K562 (cell line): ENCODE data around the gene PCCB. TPM values are rescaled to one million over a fixed set of nuclear protein-coding genes. Genes with fewer than 3 reads are reported as not detected.

Experiments used
- ATAC-seq: fragments of 200-7000 bp; cut with Tn5 transposase; 3 replicates; pipeline ENCODE4 v1.9.1; 2020; ENCODE audit warnings: moderate library complexity
- BruUV-seq: library from RNA; stranded (reverse); fragments of 400-500 nt; replicated peaks from 2 replicates; lab custom pipeline; 2021; lab: Mats Ljungman, UMichigan
- CTCF ChIA-PET: fragments of 300-600 bp; formaldehyde crosslinking; extraction: SDS; loops from one replicate; lab custom pipeline; 2021; ENCODE audit warnings: low intra/inter-chr PET ratio; lab: Yijun Ruan, JAX
- POLR2A ChIA-PET: fragments of 300-600, 350-650 bp; sonication (Branson Sonifier 250); formaldehyde crosslinking; extraction: SDS; loops from one replicate; lab custom pipeline; 2021; ENCODE audit warnings: antibody characterized with exemption, inconsistent platforms; lab: Yijun Ruan, JAX
- DNase-seq, 4 experiments: peaks; one replicate each; pipeline versions ENCODE4 v3.0.0 to v3.0.0-alpha.2; 2011 to 2018; ENCODE audit warnings: low spot score in 3 of 4, mixed read lengths in 3 of 4; ENCODE audit errors: extremely low read depth in 1 of 4
- FAIRE-seq: peaks from 2 replicates; lab custom pipeline; 2011; peaks lifted over from hg19 to GRCh38; lab: Jason Lieb, UNC
- H2AFZ ChIP-seq: 2 replicates; pipeline ENCODE4 v1.6.0; 2011; ENCODE audit warnings: low read depth, low read length, control low read depth, inconsistent platforms
- H3K27ac ChIP-seq: fragments of 200-600 bp; 3 replicates; pipeline ENCODE4 v1.8.0; 2011; ENCODE audit warnings: low read depth, mild to moderate bottlenecking, control low read depth, inconsistent platforms, low read length, moderate library complexity, mixed read lengths; ENCODE audit errors: extremely low read depth
- H3K27me3 ChIP-seq, 2 experiments: fragments of 300-600 bp in 1 of 2; 2 replicates in 1 of 2; 3 replicates in 1 of 2; pipeline versions ENCODE4 v1.6.0 to v1.8.0; 2011; ENCODE audit warnings: inconsistent platforms in 2 of 2, low read length in 2 of 2, mild to moderate bottlenecking in 1 of 2, mixed read lengths in 1 of 2, moderate library complexity in 1 of 2; ENCODE audit not compliant: control insufficient read depth in 2 of 2, insufficient read depth in 2 of 2
- H3K36me3 ChIP-seq: fragments of 300-600 bp; 3 replicates; pipeline ENCODE4 v1.8.0; 2011; ENCODE audit warnings: mild to moderate bottlenecking, low read length, inconsistent platforms; ENCODE audit not compliant: control insufficient read depth, insufficient read depth
- H3K4me1 ChIP-seq, 2 experiments: fragments of 200-600 bp in 1 of 2; replicated peaks in 1 of 2; 2 replicates in 1 of 2; 3 replicates in 1 of 2; pipeline versions ENCODE4 v1.5.1 to v1.8.0; 2011; ENCODE audit warnings: inconsistent platforms in 2 of 2, low read length in 2 of 2, mild to moderate bottlenecking in 1 of 2, mixed read lengths in 1 of 2, moderate library complexity in 1 of 2; ENCODE audit not compliant: control insufficient read depth in 2 of 2, insufficient read depth in 2 of 2
- H3K4me2 ChIP-seq: 2 replicates; pipeline ENCODE4 v1.6.1; 2011; ENCODE audit warnings: low read length, control low read depth, inconsistent platforms, mixed read lengths; ENCODE audit not compliant: insufficient read depth
- H3K4me3 ChIP-seq: fragments of 200-600 bp; sonication (generic), shearing (Covaris generic); 2 replicates; pipeline ENCODE4 v1.5.1; 2016; ENCODE audit warnings: control low read depth, inconsistent platforms
- H3K79me2 ChIP-seq: fragments of 200-600 bp; 3 replicates; pipeline ENCODE4 v1.8.0; 2011; ENCODE audit warnings: low read length, inconsistent platforms; ENCODE audit not compliant: control insufficient read depth, insufficient read depth
- H3K9ac ChIP-seq, 2 experiments: 2 replicates each; pipeline versions ENCODE4 v1.6.0 to v1.6.1; 2011; ENCODE audit warnings: low read depth in 2 of 2, low read length in 2 of 2, control low read depth in 1 of 2, inconsistent platforms in 1 of 2, mild to moderate bottlenecking in 1 of 2, mixed read lengths in 1 of 2; ENCODE audit not compliant: insufficient read depth in 1 of 2
- H3K9me1 ChIP-seq: one replicate; pipeline ENCODE4 v1.6.0; 2011; ENCODE audit warnings: inconsistent platforms, mild to moderate bottlenecking, low read length, moderate library complexity; ENCODE audit not compliant: control insufficient read depth, insufficient read depth
- H3K9me3 ChIP-seq: replicated peaks from 2 replicates; pipeline ENCODE4 v1.5.1; 2011; ENCODE audit warnings: low read depth, low read length, inconsistent platforms; ENCODE audit not compliant: control insufficient read depth, insufficient read depth
- H4K20me1 ChIP-seq: replicated peaks from 2 replicates; pipeline ENCODE4 v1.6.1; 2011; ENCODE audit warnings: low read length, inconsistent platforms, mixed read lengths; ENCODE audit not compliant: control insufficient read depth, insufficient read depth
- BDP1 ChIP-seq: IDR thresholded peaks from 3 replicates; pipeline ENCODE4 v1.6.1; 2011; ENCODE audit not compliant: insufficient read length, insufficient read depth
- CBFB ChIP-seq: sonication (generic); formaldehyde crosslinking; IDR thresholded peaks from 2 replicates; pipeline ENCODE4 v1.4.0; 2020; ENCODE audit warnings: mild to moderate bottlenecking, missing genetic modification reagents
- CBX3 ChIP-seq, 2 experiments: IDR thresholded peaks; 1 replicate in 1 of 2; 2 replicates in 1 of 2; pipeline ENCODE4 v1.6.1; 2012; ENCODE audit warnings: inconsistent platforms in 2 of 2, low read length in 2 of 2, borderline replicate concordance in 1 of 2, control low read depth in 1 of 2
- E2F3 ChIP-seq: fragments of 250-450 bp; sonication (Bioruptor Pico); IDR thresholded peaks from 2 replicates; pipeline ENCODE4 v1.4.0; 2020; ENCODE audit warnings: mild to moderate bottlenecking
- GTF2F1 ChIP-seq: IDR thresholded peaks from 2 replicates; pipeline ENCODE4 v1.6.1; 2011; ENCODE audit warnings: low read depth, low read length, improper control_type of control experiment
- MTA2 ChIP-seq: fragments of 450-650 bp; IDR thresholded peaks from 2 replicates; pipeline ENCODE4 v1.6.1; 2016; ENCODE audit warnings: low read depth
- MXI1 ChIP-seq: IDR thresholded peaks from 2 replicates; pipeline ENCODE4 v1.6.1; 2011; ENCODE audit warnings: low read depth, mild to moderate bottlenecking, improper control_type of control experiment, low read length
- PTBP1 ChIP-seq: fragments of 200-400 bp; formaldehyde crosslinking; IDR thresholded peaks from 2 replicates; pipeline ENCODE4 v1.6.1; 2017; ENCODE audit warnings: low read depth, low read length
- RBM25 ChIP-seq: fragments of 200-400 bp; formaldehyde crosslinking; IDR thresholded peaks from 2 replicates; pipeline ENCODE4 v1.6.1; 2018; ENCODE audit warnings: low read length, low read depth, moderate library complexity; ENCODE audit not compliant: severe bottlenecking
- SIRT6 ChIP-seq: IDR thresholded peaks from one replicate; pipeline ENCODE4 v1.6.1; 2012; ENCODE audit warnings: low read depth, mild to moderate bottlenecking, control low read depth, inconsistent platforms, low read length, moderate library complexity
- SP2 ChIP-seq: IDR thresholded peaks from 2 replicates; pipeline ENCODE4 v1.6.1; 2011; ENCODE audit warnings: mild to moderate bottlenecking, low read depth, low read length, moderate library complexity; ENCODE audit not compliant: poor library complexity, severe bottlenecking; ENCODE audit errors: extremely low read depth
- SPI1 ChIP-seq: IDR thresholded peaks from 2 replicates; pipeline ENCODE4 v1.6.1; 2011; ENCODE audit warnings: low read depth, low read length, control low read depth, borderline replicate concordance
- STAT5B ChIP-seq: fragments of 250-450 bp; sonication (Bioruptor Pico); IDR thresholded peaks from 2 replicates; pipeline ENCODE4 v1.8.0; 2021; ENCODE audit warnings: mild to moderate bottlenecking, inconsistent platforms
- YY1 ChIP-seq, 3 experiments: IDR thresholded peaks; 2 replicates each; pipeline ENCODE4 v1.6.1; 2011; ENCODE audit warnings: low read length in 2 of 3, mild to moderate bottlenecking in 2 of 3, moderate library complexity in 2 of 3, borderline replicate concordance in 1 of 3, control low read depth in 1 of 3, low read depth in 1 of 3; ENCODE audit not compliant: insufficient read depth in 3 of 3, insufficient replicate concordance in 2 of 3, control insufficient read depth in 1 of 3, insufficient read length in 1 of 3; ENCODE audit errors: extremely low read depth in 1 of 3
- ZNF354B ChIP-seq: fragments of 250-450 bp; sonication (Bioruptor Pico); IDR thresholded peaks from 2 replicates; pipeline ENCODE4 v1.4.0; 2020
- WGBS: fragments of 100-300 bp; shearing (Covaris generic); methylation state at CpG from one replicate; pipeline ENCODE4 v1.1.6; 2016; ENCODE audit warnings: low coverage, mixed read lengths; ENCODE audit not compliant: insufficient coverage; ENCODE audit errors: missing lambda C conversion rate; 5-methylcytosine and 5-hydroxymethylcytosine counted together
- in situ Hi-C: fragments of 300-500 bp; cut with MboI; formaldehyde crosslinking; loops from 4 replicates; pipeline ENCODE4 v1.15.0; 2018; ENCODE audit warnings: inconsistent platforms, mixed read lengths
- intact Hi-C: fragments of 100-400 bp; cut with micrococcal nuclease; formaldehyde crosslinking; loops from 2 replicates; pipeline ENCODE4 v1.14.2; 2022
- polyA plus RNA-seq, 8 experiments: library from polyadenylated mRNA; depleted of rRNA in 4 of 8; stranded (reverse) in 5 of 8; unstranded in 3 of 8; fragments of >200 nt; fragmentation: Nextera tagmentation in 2 of 8; fragmentation: Illumina TruSeq in 1 of 8; extraction: Ambion mirVana in 2 of 8; extraction: Trizol in 1 of 8; gene quantifications; 2 replicates each; pipeline versions ENCODE4 v1.2.1 to v1.2.3, GENCODE V29; 2011 to 2014; ENCODE audit warnings: inconsistent platforms in 1 of 8, missing spikeins in 1 of 8
- total RNA-seq, 7 experiments: library from RNA; depleted of rRNA in 6 of 7; stranded (reverse); fragments of >200 nt in 6 of 7; fragmentation: Illumina TruSeq in 2 of 7; extraction: Trizol in 2 of 7; gene quantifications; 2 replicates each; pipeline versions ENCODE4 v1.2.1 to v1.2.3, GENCODE V29; 2011 to 2021; ENCODE audit warnings: low replicate concordance in 1 of 7
- TF ChIP-seq, protein P1 (sequence below): fragments of 250-450 bp; sonication (Bioruptor Pico); IDR thresholded peaks from 2 replicates; pipeline ENCODE4 v1.5.1; 2021; ENCODE audit warnings: mild to moderate bottlenecking
- TF ChIP-seq, protein P2 (sequence below): fragments of 450-650 bp; formaldehyde crosslinking; IDR thresholded peaks from 2 replicates; pipeline ENCODE4 v1.4.0; 2020; ENCODE audit warnings: mild to moderate bottlenecking, mixed read lengths

The PCCB gene
- total and polyA plus RNA-seq, 9 of the 15 experiments (the other 6 are each of a cell fraction or from before 2014, with no cell fraction given), result 69.5 to 173 (median 92.8) TPM

DNA sequence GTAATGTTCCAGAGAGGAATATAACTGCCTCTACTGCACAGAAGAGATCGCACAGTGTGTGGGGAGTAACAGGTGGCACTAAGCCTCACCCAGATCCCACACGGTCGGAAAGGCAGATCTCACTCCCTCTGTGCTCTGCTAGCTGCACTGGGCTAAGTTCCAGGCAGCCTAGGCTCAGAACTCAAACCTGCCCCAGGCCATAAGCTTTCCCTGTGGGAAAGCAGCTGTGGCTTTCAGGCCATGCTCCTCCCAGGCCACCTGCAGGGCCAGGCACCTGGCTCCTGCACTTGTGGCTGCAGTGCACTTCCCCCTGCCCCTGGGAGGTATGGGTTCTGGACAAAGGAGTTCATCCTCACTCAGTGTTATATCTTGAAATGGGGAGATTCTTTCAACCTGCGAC, 27.5 kb downstream of the PCCB start:
- no peaks in the 10 kb centered on the region for H3K9me1 ChIP-seq
- WGBS, result 66% methylated on average over 4 of the region's 4 CpGs
- peaks cover 76% of the 10 kb centered on the region for H3K79me2 ChIP-seq
- H3K9me3 ChIP-seq, result peaks cover 4% of the 10 kb centered on the region
- BruUV-seq, result no TSS peak
- CTCF ChIA-PET, result no interaction called here
- FAIRE-seq, result no peak
- no peak overlapping the region for H3K4me3 ChIP-seq
- peaks cover 3 to 7% of the 10 kb centered on the region in 2 experiments; a peak in 2 of 5 replicates for H3K4me1 ChIP-seq
- H3K4me2 ChIP-seq, result no peak overlapping the region
- in situ Hi-C loops (no loop called here), intact Hi-C loops (no loop called here)
- no peak for DNase-seq
- no peaks in the 10 kb centered on the region for H4K20me1 ChIP-seq
- peak; percentile 54 for ATAC-seq
- H3K27ac ChIP-seq, result no peak overlapping the region
- H3K27me3 ChIP-seq, result no peaks in the 10 kb centered on the region
- TF ChIP-seq CBFB (CRISPR knock-in tag) (no peak), SP2 (no peak), YY1 (IDR thresholded peaks at IDR 0.05; ENCODE audit: borderline replicate concordance in 1 of 3, control insufficient read depth in 1 of 3, extremely low read depth in 1 of 3, insufficient read depth in 3 of 3, insufficient read length in 1 of 3, insufficient replicate concordance in 2 of 3, low read depth in 1 of 3, low read length in 2 of 3) (no peak), MTA2 (no peak), SIRT6 (no peak), RBM25 (no peak), BDP1 (no peak), SPI1 (no peak), PTBP1 (no peak), E2F3 (CRISPR knock-in tag) (no peak), GTF2F1 (no peak), STAT5B (no peak), CBX3 (IDR thresholded peaks at IDR 0.05; ENCODE audit: borderline replicate concordance in 1 of 2, low read length in 2 of 2) (no peak), MXI1 (no peak), ZNF354B (CRISPR knock-in tag) (no peak)
- TF ChIP-seq, protein P1, sequence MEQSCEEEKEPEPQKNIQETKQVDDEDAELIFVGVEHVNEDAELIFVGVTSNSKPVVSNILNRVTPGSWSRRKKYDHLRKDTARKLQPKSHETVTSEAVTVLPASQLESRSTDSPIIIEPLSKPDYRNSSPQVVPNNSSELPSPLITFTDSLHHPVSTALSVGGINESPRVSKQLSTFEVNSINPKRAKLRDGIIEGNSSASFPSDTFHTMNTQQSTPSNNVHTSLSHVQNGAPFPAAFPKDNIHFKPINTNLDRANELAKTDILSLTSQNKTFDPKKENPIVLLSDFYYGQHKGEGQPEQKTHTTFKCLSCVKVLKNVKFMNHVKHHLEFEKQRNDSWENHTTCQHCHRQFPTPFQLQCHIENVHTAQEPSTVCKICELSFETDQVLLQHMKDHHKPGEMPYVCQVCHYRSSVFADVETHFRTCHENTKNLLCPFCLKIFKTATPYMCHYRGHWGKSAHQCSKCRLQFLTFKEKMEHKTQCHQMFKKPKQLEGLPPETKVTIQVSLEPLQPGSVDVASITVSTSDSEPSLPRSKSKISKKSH, result no peak
- TF ChIP-seq, protein P2, sequence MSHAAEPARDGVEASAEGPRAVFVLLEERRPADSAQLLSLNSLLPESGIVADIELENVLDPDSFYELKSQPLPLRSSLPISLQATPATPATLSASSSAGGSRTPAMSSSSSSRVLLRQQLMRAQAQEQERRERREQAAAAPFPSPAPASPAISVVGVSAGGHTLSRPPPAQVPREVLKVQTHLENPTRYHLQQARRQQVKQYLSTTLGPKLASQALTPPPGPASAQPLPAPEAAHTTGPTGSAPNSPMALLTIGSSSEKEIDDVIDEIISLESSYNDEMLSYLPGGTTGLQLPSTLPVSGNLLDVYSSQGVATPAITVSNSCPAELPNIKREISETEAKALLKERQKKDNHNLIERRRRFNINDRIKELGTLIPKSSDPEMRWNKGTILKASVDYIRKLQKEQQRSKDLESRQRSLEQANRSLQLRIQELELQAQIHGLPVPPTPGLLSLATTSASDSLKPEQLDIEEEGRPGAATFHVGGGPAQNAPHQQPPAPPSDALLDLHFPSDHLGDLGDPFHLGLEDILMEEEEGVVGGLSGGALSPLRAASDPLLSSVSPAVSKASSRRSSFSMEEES (CRISPR knock-in tag), result no peak
- TF ChIP-seq, all 486 proteins: peak for 0
- Histone ChIP-seq H2AFZ (no peak overlapping the region), H3K9ac (0 out of 4 replicates have a peak overlapping the region, but pooled peaks of 1 of the 2 experiments have one; percentile 72), H3K36me3 (peaks cover 53% of the 10 kb centered on the region; the same call in 2 of the 3 replicates)
- POLR2A ChIA-PET, result no interaction called here
